HG03064 (cell line): ENCODE results near the gene LRRC4C.
"Not testable (repeated sequence)": the region's sequence is repeated elsewhere in the genome, so short reads cannot be mapped to it uniquely, and the experiment has no call there.

Experiments used
- ATAC-seq: cut with Tn5 transposase; IDR thresholded peaks from one replicate; pipeline ENCODE4 v1.9.1; 2021; ENCODE audit warnings: low read depth; ENCODE audit not compliant: unreplicated experiment

The LRRC4C gene

DNA sequence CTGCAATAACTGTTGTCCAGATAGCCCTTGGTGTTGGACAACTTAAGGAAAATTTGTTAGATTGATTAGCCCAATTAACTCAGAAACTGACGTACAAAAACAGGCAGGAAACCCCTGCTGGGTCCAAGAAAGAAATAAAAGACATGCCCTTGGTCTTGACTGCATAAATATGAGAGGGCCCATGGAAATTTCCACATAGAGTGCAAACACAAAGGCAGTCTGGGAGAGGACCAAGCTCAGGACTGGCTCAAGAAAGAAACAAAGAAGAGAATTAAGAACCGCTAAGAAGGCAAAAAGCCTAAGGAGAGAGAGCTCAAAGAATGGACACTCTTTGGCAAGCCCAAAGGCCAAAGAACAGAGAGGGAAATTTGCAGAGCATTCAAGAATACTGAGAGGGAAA is 1243.9 kb downstream of the LRRC4C start:
- no peak for ATAC-seq

- ATAC-seq, result no peak
These were observed 1252.0 kb downstream of the LRRC4C start for GRCh38 chr11:40207416-40207815.

DNA sequence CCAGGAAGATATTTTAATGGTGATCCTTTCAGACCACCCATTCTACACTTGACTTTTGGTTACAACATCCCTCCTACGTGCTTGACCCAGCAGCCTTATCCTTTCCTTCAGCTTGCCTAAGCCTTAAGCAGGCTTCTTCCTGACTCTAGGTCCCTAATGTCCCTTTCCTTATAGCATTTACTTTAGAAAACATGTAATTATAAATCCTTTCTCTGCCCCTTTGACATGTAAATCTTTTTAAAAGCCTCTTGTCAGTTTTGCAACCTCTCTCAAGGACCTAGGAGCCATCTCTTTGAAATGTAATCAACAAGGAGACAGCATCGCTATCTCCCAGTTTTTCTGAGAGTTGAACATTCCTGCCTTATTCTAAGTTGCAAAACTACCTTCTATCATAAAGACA is 1255.2 kb downstream of the LRRC4C start:
- ATAC-seq, result no peak

GRCh38 chr11:40203606-40204005 is 1255.8 kb downstream of the LRRC4C start:
- no peak for ATAC-seq

DNA sequence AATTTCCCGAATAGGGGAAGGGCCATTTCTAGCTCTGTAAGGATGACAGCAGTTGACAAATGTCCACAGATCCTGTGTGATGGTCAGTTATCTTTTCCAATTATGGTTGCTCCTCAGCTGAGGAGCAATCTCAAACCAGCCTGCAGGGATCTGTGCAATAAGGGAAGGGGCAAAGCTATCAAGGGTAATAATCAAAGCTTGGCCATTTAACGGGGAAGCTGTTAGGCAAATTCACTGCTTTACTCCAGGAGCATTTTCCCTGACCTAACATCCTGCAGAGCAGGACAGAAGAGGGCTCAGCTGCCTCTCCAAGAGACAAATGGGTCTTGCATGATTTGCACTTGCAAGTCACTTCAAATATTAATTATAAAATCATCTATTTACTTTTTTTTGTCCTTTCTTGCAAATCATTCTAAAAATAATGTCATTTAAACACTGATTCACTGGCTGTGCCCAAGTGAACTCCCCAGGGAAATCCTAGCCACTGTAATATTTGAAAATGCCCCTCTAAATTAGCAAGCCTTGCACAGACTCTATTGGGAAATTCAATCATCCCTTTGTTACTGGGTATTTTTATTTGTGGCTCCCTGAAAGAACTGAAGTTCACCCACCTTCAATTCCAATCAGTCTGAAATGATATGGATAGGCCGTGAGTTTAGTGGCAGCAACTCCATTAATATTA is 1256.7 kb downstream of the LRRC4C start:
- ATAC-seq, result no peak

- not testable (repeated sequence) for ATAC-seq
These were observed 1266.9 kb downstream of the LRRC4C start for GRCh38 chr11:40192590-40192989.

DNA sequence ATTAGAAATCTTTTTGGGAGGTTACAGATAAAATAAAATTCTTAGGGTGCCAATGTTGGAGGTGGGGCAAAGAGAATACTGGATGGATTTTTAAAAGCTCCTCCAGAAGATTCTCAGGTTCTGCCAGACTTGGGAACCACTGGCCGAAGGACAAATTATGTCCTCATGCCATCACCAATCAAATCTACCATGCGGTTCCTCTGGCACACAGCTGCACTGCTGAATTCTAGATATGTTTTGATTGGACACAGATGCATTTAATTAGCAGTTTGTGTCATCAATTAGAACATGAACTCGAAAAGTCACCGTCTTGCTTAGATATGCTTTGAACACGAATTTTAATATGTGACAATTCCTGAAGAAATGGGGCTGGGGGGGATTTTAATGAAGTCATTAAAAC is 1269.2 kb downstream of the LRRC4C start:
- no peak for ATAC-seq

DNA sequence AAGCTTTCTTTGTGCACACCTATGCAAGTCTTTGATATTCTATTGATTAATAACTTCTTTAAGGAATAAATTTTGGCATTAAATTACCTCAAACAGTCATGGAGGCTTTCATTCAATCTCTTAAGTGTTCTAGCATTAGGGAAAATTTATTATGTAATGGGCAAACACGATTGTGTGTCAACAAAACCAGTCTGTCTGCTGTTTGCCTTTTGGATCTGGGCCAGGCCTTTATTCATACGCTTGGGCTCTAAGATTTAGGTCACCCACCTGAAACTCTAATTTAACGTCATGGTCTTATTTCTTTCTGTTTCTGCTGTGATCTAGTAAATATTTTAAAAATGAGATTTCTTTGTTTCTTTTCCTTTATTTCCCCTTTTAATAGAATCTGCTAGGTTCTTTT is 1270.6 kb downstream of the LRRC4C start:
- ATAC-seq, result no peak

DNA sequence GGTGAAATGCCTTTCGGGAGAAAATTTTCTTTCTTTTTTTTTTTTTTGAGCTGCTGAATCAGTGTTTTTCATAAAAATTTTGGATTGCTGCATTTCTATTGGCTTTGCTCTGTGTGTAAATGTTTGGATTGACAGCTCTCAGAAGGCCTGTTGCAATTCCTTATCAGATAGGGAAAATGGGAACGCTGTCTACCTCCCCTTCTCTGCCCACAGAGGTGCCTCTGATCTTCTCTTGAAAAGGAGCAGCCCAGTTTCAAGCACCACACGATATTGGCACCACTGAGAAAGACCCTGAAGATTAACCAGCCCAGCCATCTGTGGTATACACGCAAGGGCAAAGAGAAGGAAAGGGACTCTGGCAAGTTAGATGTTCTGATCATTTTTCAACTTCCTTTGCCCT is 1272.2 kb downstream of the LRRC4C start:
- ATAC-seq, result no peak

DNA sequence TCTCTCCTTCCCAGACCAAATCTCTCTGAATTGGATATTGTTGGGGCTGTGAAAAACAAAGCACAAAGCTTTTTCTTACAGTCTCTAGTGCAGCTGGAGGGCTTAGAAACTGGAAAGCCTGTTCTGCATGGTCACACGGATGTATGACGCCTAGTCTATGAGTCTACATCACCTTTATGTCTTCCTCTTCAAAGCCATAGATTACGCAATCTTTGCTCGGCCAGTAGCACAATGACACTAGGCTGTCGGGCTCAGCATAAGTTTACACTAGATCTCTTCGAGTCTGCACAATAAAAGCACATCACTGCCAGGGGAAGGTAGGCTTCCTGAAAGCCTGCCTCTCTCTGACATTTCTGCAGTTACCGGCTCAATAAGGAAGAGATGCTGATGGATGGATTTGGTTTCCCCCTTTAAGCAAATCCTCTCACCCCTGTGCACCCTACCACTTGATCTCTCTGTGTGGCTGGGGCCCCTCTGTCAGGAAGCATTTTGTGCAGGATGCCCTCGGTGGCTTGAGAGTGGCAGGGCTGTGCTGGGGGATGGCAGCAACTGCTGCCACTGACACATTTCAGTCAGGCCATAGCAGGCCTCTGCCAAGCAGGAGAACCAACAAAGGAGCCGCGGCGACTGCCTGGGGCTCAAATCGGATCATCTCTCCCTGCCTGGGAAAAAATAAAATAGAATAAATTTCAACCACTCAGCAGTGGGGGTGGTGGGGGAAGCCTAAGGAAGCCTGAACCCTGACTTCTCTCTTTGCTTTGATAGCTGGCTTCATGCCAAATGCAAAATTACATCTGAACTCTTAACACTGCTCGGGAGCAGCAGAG is 1272.8 kb downstream of the LRRC4C start:
- ATAC-seq, result no peak

- ATAC-seq, result no peak
These were observed 1273.7 kb downstream of the LRRC4C start for GRCh38 chr11:40185793-40186192.

DNA sequence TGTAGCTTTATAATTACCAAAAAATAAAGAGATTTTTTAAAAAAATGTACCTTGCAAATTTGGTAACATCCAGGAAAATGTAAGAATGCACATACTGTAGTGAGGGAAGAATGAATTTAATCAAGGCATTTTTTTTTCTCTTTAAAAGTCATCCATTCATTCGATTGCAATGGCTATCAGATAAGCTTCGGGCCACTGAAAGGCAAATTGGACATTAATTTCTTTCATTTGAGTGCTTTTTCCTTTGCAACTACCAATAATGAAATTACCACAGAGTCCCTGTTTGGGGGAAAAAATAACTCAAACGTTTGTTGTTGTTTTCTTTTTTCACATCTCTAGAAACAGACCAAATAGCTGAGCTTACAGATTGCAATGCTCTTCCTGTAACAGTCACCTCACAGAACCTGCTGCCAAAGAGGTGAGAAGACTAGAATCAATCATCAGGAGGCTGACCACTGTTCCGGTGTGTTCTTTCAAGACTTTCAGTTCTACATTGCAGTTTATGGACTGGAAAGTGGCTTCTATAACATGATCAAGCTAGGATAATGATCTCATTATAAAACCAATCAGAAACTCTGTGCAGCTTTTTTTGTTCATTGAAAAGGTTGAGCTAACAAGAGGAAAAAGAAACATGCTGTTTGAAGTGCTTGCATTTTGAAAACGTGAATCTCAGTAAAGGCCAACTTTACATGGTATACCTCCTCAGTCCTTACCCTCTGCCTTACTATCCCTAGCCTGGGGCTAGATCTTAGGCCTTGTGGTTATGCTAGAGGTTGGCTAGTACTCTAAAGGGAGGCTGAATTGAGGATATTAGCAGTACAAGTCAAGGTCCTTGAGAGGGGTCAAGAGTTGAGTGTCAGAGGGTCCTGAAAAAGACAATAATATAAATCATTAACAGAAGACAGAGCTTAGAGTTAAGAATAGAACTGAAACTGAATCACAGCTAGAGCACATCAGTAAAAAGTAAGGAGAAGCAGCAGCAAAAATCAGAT is 1276.1 kb downstream of the LRRC4C start:
- peak; percentile 90 for ATAC-seq

GRCh38 chr11:40179541-40179940 is 1279.9 kb downstream of the LRRC4C start:
- no peak for ATAC-seq

DNA sequence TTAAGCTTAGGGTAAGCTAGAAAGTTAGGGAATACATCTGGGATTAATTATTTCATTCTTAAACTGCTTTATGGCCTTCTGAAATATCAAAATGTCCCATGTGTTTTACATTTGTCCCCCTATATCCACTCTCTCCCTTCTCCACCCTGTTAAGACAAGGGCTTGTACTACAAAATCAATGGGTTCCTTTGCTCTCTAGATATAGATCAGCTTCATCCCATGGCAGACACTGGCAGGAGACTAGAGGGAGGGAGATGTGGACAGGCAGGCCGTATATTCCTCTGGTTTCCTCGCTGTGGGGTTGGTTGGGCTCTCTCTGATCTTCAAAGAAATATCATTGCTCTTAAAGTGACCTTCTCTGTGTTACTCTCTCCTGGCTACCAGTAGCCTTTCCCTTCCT is 1281.0 kb downstream of the LRRC4C start:
- no peak for ATAC-seq

DNA sequence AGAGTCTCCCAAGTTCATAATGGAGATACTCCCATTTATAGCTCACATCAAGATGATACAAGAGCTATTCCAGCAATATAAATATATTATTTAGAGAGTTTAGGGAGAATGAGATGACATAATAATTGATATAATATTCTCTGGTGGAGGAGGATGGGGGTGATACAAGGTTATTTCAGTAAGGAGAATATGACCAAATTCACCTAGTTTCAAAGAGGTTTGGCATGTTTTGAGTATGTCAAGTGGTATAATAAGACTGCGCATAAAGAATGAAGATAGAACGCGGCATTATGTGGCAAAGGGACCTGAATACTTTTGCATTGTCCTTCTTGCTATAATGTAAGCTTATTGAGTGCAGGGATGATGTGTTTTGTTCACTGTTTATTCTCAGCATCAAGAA is 1283.5 kb downstream of the LRRC4C start:
- no peak for ATAC-seq

DNA sequence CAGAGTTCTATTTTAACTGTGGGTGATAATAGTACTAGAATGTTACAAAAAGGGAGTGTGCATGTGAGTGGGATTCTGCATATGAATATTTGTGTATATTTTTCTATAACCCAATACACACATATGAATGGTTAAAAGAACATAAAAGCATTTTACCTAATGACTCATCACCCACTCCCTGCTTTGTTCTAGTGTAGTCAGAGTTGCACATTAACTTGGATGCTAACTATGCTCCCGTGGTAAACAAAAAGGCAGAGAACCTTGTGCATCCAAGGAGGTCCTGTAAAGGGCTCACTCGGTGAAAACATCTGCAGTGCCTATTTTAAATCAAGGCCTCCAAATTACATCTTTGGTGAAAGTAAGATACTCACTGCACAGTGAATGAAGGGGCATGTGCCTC is 1289.4 kb downstream of the LRRC4C start:
- no peak for ATAC-seq

DNA sequence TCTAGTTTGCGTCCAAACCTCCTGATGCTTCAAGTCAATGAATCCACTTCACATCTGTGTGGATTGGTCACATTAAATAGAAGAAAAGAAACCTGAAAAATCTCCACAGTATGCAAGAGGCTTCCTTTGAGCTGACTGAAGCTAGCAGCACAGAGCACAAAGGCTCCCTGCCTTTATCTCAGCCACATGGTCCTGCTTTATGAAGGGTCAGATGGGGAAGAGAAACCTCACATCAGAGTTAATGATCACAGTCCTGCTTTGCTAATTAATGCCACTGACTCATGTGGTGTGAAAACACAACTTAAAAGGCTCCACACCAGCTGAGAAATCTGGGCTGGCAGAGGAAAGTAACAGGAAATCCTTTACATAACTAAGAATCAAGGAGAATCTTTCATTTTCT is 1291.0 kb downstream of the LRRC4C start:
- no peak for ATAC-seq

GRCh38 chr11:40167805-40168204 is 1291.6 kb downstream of the LRRC4C start:
- ATAC-seq, result not testable (repeated sequence)

DNA sequence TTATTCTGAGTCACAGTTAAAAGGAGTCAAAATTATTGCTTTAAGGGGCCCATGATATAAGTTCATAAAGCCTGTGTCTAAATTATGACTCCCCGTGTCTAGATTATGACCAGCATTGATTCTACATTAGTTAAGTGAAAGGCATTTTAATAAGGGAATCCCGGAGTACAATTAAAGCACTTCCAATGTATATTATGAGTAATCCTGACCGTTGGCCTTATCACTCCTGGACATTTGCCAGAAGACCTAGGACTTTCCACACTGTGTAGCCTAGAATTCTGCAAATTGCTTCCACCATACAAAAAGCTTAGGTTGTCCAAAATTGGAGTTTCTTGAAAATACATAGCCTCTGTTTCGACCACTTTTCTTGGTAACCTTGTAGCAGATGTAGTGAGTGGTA is 1292.6 kb downstream of the LRRC4C start:
- ATAC-seq, result no peak

- no peak for ATAC-seq
These were observed 1296.3 kb downstream of the LRRC4C start for GRCh38 chr11:40162901-40163883.
